Measurements from ENCODE around the gene CTBP1.

The CTBP1 gene

GRCh38 chr4:1199556-1200331 is 49.2 kb downstream of the CTBP1 start:
- Histone ChIP-seq H3K36me3 (ENCODE audit: control insufficient read depth, insufficient read depth, low read length) (peaks cover 5% of the 10 kb centered on the region), H3K27me3 (replicated peaks; ENCODE audit: control insufficient read depth, insufficient read depth, low read length) (no peaks in the 10 kb centered on the region), H3K4me3 (replicated peaks; ENCODE audit: low read depth, low read length) (peak overlapping the region; percentile 73)
- peak; percentile 2 for DNase-seq (ENCODE audit: extremely low read depth, insufficient read length)
- TF ChIP-seq, protein P1, sequence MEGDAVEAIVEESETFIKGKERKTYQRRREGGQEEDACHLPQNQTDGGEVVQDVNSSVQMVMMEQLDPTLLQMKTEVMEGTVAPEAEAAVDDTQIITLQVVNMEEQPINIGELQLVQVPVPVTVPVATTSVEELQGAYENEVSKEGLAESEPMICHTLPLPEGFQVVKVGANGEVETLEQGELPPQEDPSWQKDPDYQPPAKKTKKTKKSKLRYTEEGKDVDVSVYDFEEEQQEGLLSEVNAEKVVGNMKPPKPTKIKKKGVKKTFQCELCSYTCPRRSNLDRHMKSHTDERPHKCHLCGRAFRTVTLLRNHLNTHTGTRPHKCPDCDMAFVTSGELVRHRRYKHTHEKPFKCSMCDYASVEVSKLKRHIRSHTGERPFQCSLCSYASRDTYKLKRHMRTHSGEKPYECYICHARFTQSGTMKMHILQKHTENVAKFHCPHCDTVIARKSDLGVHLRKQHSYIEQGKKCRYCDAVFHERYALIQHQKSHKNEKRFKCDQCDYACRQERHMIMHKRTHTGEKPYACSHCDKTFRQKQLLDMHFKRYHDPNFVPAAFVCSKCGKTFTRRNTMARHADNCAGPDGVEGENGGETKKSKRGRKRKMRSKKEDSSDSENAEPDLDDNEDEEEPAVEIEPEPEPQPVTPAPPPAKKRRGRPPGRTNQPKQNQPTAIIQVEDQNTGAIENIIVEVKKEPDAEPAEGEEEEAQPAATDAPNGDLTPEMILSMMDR (IDR thresholded peaks at IDR 0.05; ENCODE audit: insufficient read depth, low read length, poor library complexity, severe bottlenecking), result no peak

DNA sequence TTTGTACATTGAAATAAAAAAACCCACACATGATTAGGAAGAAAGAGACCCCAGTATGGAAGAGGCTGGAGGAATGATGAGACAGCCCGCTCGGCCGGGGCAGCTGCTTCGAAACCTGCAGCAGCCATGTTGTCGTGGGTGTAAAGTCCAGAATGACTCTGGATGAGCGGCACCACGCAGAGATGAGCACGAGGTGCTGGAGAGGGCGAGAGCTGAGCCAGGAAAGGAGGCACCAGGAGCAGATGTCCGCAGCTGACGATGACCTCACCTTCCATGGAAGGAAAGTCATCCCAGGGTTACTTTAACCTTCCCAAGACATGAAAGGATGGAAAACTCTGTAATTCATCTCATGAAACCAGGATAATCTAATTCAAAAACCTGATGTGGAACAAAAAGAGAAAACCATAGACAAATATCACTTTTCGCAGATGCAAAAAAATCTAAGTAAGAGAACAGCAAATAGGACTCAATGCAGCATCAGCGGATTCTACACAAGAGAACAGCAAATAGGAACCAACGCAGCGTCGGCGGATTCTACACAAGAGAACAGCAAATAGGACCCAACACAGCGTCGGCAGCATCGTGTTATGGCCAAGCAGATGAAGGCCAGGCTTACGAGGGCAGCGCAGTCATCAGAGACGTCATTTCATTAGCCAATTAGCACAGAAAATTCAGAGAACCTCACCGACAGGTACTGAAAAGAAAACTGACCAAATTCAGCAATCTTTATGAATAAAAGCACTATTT is 50.7 kb downstream of the CTBP1 start:
- H3K4me3 ChIP-seq (replicated peaks; ENCODE audit: low read depth, low read length), result no peak overlapping the region
- no peak for DNase-seq (ENCODE audit: extremely low read depth, insufficient read length)
- H3K27me3 ChIP-seq (replicated peaks; ENCODE audit: control insufficient read depth, insufficient read depth, low read length), result no peaks in the 10 kb centered on the region
- TF ChIP-seq, protein P1 (IDR thresholded peaks at IDR 0.05; ENCODE audit: insufficient read depth, low read length, poor library complexity, severe bottlenecking), result no peak
- peaks cover 5% of the 10 kb centered on the region for H3K36me3 ChIP-seq (ENCODE audit: control insufficient read depth, insufficient read depth, low read length)

- Histone ChIP-seq H3K4me3 (replicated peaks; ENCODE audit: low read depth, low read length) (no peak overlapping the region), H3K27me3 (replicated peaks; ENCODE audit: control insufficient read depth, insufficient read depth, low read length) (no peaks in the 10 kb centered on the region), H3K36me3 (ENCODE audit: control insufficient read depth, insufficient read depth, low read length) (peaks cover 5% of the 10 kb centered on the region)
- TF ChIP-seq, protein P1 (IDR thresholded peaks at IDR 0.05; ENCODE audit: insufficient read depth, low read length, poor library complexity, severe bottlenecking), result no peak
- DNase-seq (ENCODE audit: extremely low read depth, insufficient read length), result no peak
Observed at GRCh38 chr4:1196421-1197183, 52.3 kb downstream of the CTBP1 start.

GRCh38 chr4:1195891-1196401 is 53.0 kb downstream of the CTBP1 start:
- peaks cover 5% of the 10 kb centered on the region for H3K36me3 ChIP-seq (ENCODE audit: control insufficient read depth, insufficient read depth, low read length)
- H3K4me3 ChIP-seq (replicated peaks; ENCODE audit: low read depth, low read length), result no peak overlapping the region
- no peak for DNase-seq (ENCODE audit: extremely low read depth, insufficient read length)
- TF ChIP-seq, protein P1 (IDR thresholded peaks at IDR 0.05; ENCODE audit: insufficient read depth, low read length, poor library complexity, severe bottlenecking), result no peak
- no peaks in the 10 kb centered on the region for H3K27me3 ChIP-seq (replicated peaks; ENCODE audit: control insufficient read depth, insufficient read depth, low read length)

GRCh38 chr4:1195109-1195671 is 53.7 kb downstream of the CTBP1 start:
- TF ChIP-seq, protein P1 (IDR thresholded peaks at IDR 0.05; ENCODE audit: insufficient read depth, low read length, poor library complexity, severe bottlenecking), result no peak

More at GRCh38 chr4:1195109-1195671, 53.7 kb downstream of the CTBP1 start:
- Histone ChIP-seq H3K27me3 (replicated peaks; ENCODE audit: control insufficient read depth, insufficient read depth, low read length) (no peaks in the 10 kb centered on the region), H3K36me3 (ENCODE audit: control insufficient read depth, insufficient read depth, low read length) (peaks cover 5% of the 10 kb centered on the region), H3K4me3 (replicated peaks; ENCODE audit: low read depth, low read length) (no peak overlapping the region)
- no peak for DNase-seq (ENCODE audit: extremely low read depth, insufficient read length)
